OCI-LY7 (cell line): ENCODE data around the gene CST3.

ENCODE experiments used
- CTCF ChIP-seq: fragments of 200-600 bp; sonication (generic); conservative IDR thresholded peaks from 2 replicates; pipeline ENCODE4 v1.5.1; 2014; ENCODE audit warnings: mild to moderate bottlenecking, antibody characterized with exemption, low read length, moderate library complexity, mixed read lengths
- EZH2phosphoT487 ChIP-seq: fragments of 200-600 bp; sonication (generic); IDR thresholded peaks from 2 replicates; pipeline ENCODE4 v1.6.1; 2018; ENCODE audit warnings: low read depth, borderline replicate concordance, mild to moderate bottlenecking, mixed run types, antibody characterized with exemption, low read length, moderate library complexity, mixed read lengths

DNA sequence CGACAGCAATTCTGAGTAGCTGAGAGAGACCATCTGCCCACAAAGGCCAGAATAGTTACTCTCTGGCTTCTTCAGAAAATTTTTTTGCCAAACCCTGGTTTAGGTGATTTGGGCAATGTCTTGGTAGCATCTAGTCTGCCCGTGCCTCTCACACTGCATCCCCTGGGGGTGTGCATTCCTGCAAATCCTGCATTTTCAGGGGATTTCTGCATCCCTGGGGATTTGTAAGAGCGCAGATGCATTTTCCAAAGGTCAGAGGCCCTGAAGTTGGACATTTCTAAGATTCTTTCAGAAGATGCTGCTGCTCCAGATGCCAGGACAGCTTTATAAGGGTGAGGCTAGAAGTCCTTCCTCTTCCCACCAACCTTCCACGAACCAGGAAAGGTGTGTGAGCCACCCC is 36.0 kb downstream of the CST3 start:
- TF ChIP-seq EZH2phosphoT487 (no peak), CTCF (no peak)
